GM13976 (cell line): Measurements from ENCODE around the gene PRKAG2.

ENCODE experiments used
- DNase-seq: peaks from one replicate; pipeline ENCODE4 v3.0.0; 2012; ENCODE audit warnings: low spot score
- in situ Hi-C: fragments of 300-500 bp; cut with MboI; formaldehyde crosslinking; loops from one replicate; pipeline ENCODE4 v1.12.0; 2022; ENCODE audit warnings: low sequenced_read_pairs, mixed read lengths, inconsistent platforms; ENCODE audit not compliant: unreplicated experiment
- TF ChIP-seq, protein P1 (sequence below): IDR thresholded peaks from 2 replicates; pipeline ENCODE4 v1.5.1; 2012; ENCODE audit warnings: borderline replicate concordance, mild to moderate bottlenecking; ENCODE audit not compliant: insufficient read depth; ENCODE audit errors: extremely low read depth, missing control alignments, control extremely low read depth

The PRKAG2 gene

DNA sequence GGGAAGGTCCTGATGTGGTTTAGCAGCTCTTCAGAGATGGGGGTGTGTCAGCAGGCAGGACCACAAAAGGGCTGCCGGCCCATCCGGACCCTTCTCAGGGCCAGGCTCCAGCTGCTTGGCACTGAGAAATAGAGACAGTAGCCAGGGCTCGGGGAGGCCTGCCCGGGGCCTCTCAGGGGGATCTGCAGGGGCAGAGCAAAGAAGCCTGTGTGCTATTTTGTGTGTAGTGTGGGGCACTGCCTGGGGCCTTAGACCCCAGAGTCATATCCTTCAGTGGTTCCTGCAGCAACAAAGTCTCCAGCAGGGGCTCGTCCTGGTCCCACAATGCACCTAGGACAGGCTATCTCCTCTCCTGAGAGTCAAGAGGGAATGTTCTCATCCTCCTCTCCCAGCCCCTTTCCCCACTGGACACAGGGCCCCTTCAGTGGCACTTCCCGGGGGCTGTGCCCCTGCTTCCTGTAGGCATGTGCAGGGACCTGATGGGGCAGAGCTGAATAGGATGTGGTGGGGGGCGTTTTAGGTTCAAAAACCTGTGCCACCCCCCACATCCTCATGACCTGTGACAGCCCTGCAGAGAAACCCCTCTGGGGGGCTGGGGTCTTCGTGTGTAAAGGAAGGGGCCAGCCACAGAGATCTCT is 197.7 kb downstream of the PRKAG2 start:
- DNase-seq: peak; percentile 20
- in situ Hi-C loops: no loop called here
- TF ChIP-seq, protein P1, sequence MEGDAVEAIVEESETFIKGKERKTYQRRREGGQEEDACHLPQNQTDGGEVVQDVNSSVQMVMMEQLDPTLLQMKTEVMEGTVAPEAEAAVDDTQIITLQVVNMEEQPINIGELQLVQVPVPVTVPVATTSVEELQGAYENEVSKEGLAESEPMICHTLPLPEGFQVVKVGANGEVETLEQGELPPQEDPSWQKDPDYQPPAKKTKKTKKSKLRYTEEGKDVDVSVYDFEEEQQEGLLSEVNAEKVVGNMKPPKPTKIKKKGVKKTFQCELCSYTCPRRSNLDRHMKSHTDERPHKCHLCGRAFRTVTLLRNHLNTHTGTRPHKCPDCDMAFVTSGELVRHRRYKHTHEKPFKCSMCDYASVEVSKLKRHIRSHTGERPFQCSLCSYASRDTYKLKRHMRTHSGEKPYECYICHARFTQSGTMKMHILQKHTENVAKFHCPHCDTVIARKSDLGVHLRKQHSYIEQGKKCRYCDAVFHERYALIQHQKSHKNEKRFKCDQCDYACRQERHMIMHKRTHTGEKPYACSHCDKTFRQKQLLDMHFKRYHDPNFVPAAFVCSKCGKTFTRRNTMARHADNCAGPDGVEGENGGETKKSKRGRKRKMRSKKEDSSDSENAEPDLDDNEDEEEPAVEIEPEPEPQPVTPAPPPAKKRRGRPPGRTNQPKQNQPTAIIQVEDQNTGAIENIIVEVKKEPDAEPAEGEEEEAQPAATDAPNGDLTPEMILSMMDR: no peak

DNA sequence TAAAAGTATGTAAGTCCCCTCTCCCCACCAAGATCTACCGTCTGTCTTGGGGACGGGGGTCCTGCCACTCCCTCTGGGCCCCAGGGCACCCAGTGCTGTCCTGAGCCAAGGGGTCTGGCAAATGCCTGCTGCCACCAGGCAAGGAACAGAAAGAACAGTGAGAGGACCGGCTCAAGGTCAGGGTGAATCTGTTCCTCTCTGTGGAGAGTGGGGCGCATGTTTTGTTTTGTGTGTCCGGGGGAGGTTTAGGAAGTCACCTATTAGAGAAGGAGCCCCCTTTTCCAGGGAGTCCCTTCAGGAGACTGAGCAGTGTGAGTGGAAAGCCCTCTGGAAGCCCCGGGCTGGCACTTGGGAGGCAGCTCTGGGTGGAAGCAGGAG is 198.7 kb downstream of the PRKAG2 start:
- TF ChIP-seq, protein P1: no peak
- in situ Hi-C loops: no loop called here
- no peak for DNase-seq

DNA sequence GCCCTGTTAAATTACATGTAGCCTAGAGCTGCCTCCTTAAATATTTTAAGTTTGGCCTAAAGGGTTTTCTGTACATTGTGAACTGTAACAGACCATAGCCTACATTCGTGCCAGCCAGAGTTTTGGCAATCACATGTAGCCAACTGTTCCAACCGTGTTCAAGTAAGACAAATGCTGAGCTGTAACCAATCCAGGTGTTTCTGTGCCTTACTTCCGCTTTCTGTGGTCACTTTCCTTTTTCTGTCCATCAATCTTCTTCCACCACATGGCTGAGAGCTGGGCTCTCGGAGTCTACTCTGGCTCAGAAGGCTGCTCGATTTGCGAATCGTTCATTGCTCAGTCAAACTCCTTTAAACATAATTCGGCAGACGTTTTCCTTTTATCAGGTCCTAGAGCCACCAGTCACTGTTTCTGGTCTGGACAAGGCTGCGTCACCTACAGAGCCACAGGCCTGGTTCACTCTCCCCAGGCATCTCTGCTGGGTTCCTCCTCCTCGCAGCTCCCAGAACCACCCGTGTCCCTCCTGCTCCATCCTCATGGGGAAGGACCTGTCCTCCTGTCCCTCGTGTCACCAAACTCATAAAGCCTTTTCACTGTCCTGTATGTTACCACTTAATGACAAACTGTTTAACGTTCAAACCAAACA is 199.2 kb downstream of the PRKAG2 start:
- in situ Hi-C loops: no loop called here
- TF ChIP-seq, protein P1: no peak
- DNase-seq: no peak

DNA sequence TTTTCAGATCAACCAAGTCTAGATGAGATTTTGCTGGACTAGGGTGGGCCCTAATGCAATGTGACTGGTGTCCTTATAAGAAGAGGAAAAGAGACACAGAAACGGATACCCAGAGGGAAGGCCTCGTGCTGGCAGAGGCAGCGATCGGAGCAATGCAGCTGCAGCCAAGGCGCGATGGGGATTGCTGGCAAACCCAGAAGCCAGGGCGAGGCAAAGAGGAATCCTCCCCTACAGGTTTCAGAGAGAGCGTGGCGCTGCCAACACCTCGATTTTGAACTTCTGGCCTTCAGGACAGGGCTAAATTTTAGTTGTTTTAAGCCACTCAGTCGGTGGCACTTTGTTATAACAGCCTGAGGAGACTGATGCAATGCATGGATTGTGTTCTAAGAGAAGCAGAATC is 200.2 kb downstream of the PRKAG2 start:
- no peak for DNase-seq
- TF ChIP-seq, protein P1: no peak
- in situ Hi-C loops: no loop called here

DNA sequence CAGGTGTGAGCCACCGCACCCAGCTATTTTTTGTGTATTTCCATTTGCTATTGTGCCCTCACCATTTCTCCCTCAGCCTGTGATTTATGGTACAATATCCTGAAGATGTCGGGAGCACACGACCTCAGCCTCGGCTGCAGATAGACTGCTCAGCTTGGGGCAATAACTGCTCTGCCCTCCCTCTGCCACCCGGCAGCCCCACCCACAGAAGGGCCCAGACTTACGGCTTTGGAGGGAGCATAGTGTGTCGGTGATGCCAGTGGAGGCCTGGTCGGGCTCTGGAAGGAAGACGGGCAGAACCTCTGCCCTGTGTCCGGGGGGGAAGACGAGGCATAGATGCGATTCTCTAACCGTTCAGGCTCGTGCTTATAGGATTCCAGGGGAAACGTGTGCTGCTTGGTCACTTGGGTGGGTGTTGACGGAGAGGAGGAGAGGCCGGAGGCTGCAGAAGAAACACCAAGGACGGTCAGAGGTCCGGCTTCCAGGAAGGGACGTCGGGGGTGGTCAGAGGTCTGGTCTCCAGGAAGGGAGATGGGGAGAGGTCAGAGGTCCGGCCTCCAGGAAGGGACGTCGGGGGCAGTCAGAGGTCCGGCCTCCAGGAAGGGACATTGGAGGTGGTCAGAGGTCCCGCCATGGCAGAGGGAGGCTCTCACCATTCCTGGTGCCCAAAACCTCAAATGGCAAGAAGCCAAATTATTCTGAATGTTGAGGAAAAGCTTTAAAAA is 201.6 kb downstream of the PRKAG2 start:
- in situ Hi-C loops: no loop called here
- no peak for DNase-seq
- TF ChIP-seq, protein P1: no peak

DNA sequence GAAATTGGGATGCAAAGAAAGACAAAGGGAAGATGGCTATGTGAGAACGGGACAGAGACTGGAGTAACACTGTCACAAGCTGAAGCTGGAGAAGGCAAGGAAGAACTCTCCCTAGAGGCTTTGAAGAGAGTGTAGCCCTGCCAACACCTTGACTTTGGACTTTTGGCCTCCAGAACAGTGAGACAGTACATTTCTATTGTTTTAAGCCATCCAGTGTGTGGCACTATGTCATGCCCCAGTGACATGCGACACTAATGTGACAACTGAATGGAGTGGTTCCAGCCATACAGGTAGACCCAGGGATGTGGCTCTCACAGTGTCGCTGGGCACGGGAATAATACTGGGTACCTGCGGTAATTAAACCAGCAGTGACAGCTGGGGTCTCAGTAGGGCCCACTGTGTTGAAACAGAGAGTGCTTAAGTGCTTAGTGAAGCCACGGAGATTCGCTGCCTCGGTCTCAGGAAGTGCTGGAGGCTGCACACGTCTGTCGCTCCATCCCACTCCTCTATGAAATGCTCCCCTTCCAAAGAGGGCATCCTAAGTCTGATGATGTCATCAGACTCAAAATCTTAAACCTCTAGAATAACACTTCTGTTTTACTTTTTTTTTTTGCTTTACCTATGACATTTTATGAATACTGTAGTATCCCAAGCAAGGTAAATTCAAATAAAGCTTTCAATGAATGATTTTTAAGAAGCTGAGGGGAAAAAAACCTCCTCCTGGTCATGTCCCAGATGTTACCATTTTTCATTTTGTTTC is 202.6 kb downstream of the PRKAG2 start:
- in situ Hi-C loops: no loop called here
- TF ChIP-seq, protein P1: no peak
- no peak for DNase-seq
